Retina (tissue), 1 donor: ENCODE data around the gene DLGAP3.
A peak's percentile ranks its signal among the peaks of the same experiment; 100 is the strongest.

Experiments used
- DNase-seq: peaks from one replicate; pipeline ENCODE4 v3.0.0-alpha.2; 2016

Gene DLGAP3

DNA sequence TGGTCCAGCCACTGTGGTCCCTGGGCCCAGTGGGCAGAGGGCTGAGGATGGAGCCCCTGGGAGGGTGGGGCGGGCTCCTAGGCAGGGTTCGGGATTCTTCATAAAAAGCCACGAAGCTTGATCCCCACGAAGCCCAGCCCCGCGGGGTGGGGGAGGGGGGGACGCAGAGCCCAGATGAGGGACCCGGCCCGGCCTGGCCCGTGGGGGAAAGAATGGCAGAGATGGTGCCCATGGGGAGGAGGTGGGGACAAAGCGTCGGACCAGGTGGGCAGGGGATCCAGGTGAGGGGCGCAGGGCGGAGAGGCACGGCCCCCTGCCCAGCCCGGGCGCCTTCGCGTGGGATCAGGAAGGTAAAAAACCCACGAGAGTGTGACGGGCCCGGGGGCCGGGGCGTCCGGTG, 63.9 kb downstream of the DLGAP3 start:
- DNase-seq: no peak

DNA sequence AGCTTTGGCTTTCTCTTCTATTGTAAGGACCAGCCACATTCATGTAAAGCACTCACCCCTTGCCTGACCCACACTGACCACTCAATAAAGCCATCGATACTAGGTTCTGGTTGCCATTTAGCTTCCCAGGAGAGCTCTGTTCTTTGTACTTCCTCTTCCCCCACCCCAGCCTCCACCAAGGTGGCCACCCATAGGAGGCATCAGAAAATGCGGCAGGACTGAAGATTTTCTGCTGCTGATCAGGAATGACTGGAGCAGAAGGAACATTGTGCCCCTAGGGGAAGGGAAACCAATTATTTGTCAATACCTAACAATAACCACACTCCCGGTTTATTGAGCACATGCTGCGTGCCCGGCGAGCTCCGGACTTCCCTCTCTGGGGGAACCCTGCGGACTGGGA, 64.7 kb downstream of the DLGAP3 start:
- no peak for DNase-seq

DNA sequence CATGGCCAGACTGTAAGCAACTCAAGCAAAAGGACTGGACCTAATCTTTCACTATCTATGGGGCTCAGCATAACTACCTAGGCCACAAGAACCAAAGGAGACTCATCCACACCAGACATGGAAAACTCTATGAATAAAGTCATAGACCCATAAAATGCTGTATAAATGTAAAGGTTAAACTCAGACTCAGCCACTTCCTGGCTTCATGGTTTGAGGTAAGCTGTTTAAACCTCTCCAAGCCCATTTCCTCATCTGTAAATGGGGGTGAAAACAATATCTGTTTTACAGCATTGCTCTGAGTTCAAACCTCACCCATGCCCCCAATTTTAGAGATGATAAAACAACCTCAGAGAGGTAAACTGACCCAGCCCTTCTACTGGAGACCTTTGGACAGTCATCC, 65.9 kb downstream of the DLGAP3 start:
- no peak for DNase-seq

DNA sequence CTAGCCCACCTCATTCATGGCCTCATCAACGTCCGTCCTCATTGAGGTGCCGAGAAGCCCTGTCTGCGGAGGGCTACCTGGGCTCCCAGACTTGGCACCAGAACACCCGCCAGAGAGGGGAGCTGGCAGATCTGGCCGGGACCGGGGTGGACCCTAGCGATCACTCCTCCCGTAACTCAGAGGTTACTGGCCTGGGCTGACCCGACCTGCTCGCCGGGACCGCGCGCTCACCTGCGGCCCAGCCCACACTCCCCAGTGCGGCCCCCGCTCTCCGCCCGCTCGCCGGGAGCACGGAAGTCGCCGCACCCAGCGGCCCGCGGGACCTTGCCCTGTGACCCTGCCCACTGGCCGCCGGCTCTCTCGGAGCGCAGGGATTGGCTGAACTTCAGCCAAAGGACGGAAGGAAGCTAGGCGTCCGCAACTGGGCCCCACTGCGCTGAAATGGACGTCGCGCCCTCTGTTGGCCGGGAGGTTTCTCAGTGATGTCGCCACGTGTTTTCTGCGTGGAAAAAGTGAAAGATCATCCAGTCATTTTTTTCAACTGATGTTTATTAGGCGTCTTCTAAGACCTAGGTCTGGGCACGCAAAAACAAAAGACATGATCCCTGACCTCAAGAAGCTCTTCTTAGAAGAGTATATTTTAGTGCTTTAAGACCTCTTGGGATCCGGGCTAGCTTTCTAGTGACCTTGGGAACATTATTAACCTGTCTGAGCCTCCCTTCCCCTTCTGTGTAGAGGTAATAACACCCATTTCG, 69.8 kb downstream of the DLGAP3 start, which contains the start of gene SMIM12:
TSS of gene SMIM12 (minus strand) at position 304 of the 755 bp plus-strand sequence. CDS start 3,772 bp downstream, outside the sequence.
- DNase-seq: peak; percentile 91

DNA sequence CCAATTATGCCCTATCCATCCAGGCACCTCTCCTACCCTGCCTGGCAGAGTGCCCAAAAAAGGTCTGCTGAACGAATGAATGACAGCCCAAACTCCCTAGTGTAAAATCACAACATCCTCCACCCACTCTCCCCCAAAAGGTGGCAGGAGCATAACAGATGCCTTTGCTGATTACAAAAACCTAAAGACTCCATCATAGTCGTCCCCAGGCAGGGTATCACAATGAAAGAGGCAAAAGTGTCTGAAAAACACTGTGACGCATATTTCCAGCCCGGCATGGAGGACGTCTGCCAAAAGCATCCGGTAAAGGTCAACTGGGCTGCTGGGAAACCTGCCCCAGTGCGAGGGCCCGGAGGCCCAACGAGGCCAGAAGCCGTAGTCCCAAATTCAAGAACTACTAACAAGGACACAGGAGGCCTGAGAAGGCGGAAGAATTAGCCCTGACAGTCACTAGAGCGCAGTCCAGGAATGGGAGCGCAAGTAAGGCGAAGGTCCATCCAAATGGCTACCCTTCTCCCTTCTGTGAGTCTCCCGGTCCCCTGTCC, 70.5 kb downstream of the DLGAP3 start:
- no peak for DNase-seq

DNA sequence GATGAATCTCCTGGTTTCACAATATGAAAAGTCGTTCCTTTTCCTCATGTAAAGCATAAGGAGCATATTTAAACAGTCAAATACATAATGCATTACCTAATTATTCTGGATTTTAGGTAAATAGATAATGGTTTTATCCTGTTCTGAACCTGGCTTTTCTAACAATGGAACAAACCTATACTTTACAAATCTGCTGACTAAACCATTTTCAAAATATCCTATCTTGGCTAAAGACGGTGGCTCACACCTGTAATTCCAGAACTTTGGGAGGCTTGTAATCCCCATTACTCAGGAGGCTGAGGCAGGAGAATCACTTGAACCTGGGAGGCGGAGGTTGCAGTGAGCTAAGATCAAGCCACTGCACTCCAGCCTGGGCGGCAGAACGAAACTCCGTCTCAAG, 72.8 kb downstream of the DLGAP3 start:
- DNase-seq: no peak

DNA sequence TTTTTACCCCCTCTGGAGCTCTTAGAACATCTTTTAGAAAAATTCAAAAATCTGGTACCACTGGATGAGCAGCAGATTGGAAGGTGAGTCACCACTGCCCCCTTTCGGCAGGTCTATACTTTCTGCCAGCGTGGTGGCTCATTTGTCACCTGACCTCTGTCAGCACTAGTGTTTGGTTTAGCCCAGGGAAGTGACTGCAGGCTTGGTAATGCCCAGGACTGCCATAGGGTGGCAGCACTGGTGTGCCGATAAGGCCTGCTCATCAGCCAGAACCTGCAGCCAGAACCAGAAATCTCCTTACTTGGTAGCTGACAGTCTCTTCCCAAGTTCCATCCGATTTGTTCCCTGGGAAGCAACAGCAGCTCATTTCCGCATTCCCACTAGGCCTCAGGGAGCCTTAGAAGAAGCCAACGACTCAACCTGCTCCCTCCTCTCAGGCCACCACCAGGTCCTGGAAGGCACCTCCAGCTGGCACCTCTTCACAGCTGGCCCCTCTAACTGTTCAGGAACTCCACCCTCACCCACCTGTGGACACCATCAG, 76.7 kb downstream of the DLGAP3 start:
- peak; percentile 86 for DNase-seq

DNA sequence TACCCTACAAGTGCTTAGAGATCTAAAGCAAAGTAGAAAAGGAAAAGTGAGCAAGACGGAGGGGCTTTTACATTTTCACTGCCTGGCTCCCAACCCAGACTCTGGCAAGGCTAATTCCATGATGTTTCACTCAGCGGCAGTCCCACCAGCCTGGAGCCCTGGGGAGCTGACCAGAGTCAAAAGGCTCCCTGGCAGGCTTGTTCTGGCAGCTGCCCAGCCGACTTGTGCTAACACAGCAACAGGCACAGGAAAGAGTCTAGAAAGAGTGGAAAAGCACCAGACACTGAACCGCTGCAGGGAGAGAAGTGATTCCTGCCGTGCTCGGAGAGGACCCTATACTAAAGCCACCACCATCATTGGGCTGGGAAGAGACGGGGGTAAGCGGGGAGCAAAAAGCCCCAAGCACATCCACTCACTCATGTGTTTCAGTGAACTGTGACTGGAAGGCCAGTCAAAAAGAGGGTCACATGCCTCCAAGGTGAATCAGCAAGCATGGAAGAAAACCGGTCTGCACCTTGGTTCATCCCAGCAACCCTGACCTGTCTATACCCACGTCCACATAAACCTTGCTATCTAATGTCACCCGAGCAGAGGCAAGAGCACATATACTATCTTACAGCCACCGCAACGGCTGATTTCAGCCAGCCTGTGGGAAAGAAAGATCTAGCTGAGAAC, 77.9 kb downstream of the DLGAP3 start:
- no peak for DNase-seq

DNA sequence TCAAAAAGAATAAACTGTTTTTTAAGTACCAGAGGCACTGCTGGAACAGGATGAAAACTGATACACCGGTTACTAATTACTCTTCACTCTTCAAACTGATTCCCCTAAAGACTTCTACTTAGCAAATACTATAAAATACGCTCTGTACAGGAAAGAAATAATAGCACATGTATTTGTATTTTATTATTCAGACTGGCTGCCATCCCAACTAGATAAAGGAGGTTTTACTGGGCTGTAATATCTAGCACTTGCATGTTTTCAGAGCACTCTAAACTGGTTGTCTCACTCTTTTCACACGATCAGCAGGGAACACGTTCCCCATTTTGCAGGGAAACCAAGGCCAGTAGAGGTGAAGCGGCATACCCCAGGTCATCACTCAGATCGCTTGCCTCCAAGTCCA, 79.1 kb downstream of the DLGAP3 start:
- no peak for DNase-seq

DNA sequence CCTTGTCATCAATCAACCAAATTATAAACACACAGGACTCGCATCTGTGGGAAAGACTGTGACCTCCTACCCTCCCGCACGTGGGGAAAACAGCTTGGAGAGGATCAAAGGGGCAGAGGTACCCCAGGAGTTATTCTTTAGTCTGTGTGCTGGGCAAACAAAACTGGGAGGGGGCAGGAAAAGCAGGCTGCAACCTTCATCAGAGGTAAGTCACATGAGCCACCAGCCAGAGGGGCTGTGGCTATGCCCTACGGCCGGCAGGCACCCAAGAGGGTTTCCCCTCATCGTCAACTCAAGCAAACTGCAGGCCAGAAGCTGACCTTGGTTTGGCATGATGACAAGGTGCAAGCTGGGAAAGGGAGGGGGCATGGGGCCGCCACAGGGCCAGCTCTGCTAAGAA, 82.4 kb downstream of the DLGAP3 start:
- no peak for DNase-seq

DNA sequence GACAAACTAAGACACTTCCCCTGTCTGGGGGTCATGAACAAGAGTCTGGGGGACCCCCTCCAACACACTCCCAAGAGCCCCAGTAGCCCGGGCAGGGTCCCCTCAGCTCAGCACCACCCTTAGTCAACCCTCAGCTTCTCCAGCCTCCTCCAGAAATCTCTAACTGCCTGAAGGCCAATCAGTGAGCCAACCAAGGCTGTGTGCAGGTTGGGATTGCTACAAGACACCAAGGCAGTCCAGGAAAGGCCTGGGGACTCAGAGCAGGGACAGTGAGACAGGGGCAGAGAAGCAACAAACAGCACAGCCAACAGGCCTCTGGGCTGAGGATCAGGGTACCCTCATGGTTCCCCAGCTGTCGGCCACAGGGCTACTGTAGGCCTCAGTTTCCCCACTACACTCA, 83.2 kb downstream of the DLGAP3 start:
- DNase-seq: no peak

DNA sequence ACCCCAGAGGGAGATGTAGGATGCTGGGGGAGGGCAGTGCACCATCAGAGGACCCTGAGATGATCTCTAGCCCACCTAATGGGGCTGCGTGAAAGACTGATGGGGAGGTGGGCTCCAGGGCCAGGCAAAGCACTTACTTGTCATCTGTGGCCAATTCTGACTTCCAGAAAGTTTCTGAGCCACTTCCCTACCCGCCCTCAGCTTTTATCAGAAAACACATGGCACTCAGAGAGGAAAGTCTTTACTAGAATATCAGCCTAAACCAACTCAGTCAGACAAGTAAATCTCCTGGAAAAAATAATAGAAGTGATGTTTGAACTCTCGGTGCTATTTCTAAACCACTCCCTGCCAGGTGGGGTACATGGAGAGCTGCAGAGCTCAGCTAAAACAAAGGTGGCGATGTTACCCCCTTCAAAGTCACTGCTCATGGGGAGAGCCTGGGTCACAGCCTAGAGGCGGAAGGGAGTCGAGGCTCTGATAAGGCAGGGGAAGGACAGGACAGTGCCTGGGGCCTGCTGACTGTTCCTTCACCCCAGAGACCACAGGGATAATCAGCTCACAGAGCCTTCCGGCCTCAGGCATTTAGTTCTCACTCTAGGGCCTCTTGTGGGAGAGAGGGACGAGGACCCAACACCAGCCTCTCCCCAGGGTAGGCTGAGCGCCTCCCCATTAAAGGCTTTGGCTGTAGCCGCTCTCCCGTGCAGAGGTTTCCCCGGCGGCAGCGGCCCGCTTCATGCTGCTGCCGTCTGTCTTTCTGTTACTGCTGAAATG, 84.1 kb downstream of the DLGAP3 start:
- no peak for DNase-seq

DNA sequence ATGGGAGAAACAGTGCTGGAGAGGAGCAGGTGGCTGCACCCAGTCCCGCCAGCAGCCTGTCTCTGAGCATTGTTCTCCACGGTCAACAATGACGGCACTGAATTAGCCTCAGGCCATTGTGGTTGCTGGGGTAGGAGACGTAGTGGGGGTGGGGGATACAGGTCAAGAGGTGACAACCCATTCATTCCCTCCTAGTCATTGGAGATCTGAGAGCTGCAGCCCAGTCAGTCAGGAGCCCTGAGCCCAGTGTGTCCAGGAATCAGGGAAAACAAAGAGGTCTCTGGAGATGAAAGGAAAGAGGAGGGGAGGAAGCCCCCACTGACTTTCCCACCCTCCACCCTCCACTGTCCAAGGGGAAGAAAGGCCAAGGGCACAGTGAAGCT, 85.2 kb downstream of the DLGAP3 start:
- DNase-seq: no peak

DNA sequence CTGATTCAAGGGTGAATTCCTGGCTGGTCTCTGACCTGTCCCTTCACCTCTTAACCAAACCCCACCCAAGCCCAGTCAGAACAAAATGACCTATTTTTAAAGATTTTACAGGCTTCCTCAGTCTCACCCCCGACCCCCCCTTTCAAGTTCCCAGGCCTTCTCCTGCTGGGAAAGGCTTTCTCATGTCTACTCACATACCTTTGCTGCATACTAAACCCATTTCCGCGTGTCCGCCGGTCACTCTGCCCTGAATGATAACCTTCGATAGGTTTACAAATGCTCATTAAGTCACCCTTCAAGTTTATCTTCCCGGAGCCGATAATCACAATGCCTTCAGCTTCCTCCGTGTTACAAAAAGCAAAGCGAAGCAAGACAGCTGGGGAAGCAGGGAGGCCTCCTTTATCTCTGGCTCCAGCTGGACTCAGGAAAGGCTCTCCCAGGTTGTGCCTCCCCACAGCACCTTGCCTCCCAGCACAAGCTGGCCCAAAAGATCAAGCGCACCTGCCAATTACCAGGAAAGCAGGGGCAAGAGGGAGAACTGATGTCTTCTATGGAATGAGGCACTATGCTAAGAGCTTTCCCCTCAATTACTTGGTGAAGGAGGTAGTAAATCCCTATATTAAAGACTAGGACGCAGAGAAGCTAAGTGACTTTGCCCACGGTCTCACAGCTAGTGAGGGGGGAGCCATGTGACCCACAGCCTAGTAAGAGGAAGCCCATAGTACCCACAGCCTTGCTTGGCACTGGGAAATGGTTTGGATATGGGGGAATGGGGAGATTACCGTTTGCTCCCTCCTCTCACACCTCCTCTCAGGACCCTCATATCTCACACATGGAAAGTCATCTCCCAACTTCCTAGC, 85.8 kb downstream of the DLGAP3 start:
- DNase-seq: no peak

DNA sequence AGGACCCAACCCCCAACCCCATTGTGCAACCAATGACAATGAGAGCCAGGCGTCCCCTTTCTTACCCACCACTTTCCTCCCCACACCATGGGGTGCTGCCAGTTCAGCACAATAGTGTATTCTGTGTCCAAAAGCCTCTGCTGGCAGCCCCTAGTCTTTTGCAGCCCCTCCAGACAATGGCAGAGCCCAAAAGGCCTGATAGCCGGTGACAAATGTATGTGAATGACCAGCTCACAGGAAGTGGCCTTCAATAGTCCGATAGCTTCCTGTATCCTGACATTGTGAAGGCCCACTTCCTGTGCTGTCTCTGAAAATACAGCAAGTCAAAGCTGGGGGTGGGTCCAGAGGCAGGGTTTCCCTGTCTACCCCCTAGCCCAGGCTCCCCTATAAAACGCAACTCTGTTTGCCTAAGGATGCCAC, 86.5 kb downstream of the DLGAP3 start:
- no peak for DNase-seq

DNA sequence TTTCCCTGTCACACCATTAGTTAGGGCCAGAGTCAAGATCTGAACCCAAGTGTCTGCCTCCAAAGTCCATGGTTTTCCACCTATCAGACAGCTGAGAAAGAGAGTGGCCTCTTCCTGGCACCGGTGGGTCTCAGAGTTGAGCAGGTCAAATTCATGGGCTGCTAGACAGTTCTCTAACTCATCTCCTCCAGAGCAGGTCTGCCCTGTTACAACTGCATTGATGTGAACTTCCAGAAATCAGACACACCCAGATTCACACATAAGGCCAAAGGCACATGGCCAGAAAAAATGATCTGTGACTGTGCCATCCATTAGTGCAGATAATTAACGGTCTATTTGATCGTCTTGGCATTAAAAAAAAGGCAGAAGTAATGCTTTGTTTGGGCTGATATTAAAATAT, 87.4 kb downstream of the DLGAP3 start:
- DNase-seq: no peak

DNA sequence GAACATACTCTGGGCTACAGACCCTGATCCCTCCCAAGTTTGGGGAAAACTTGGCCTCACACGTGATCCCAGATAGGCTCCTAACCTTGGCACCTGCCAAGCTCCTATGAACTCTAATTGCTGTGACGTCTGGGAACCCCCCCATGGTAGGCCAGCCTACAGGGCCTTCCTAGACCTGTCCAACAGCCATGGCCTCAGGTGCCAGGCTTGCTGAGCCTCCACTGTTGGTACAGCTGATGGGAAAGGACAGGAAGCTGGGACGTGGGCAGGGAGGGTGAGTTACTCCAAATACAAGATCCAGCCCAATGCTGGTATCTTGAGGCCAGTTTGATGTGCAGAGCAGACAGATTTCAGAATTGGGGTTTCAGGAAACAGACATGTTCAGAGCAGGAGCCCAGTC, 89.0 kb downstream of the DLGAP3 start:
- no peak for DNase-seq

DNA sequence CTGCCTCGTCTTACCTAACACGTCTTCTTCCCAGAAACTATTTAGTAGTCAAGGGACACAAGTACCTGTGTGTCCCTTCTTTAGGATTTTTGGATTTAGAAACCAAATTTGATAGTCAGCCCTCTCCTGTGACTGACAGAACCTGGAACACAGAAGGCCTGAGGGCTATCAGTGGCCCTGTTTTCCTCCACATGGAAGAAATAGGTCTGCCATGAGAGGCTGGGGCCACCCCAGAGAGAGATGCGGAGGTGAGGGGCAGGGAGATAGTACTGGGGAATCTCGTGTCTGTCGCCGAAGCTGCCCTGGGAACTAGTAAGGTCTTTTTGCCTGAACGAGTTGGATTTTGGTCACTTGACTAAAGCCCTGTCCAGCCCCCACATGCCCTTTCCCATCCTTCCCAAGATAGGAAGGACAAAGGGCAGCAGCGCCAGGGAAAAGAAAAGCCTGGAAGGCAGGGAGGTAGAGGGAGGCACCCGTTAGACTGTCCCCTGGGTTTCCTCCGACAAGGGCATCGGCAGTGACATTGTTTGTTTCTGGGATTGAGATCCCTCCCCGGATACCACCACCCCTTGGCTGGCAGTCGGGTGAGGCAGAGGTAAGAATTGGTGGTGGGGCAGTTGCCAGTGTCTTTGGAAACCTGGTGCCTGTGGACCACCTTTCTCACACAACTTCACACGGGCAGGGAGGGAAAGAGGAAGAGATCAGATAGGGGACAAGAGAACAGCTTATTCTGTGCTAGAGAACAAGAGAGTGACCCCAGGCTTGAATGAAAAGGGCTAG, 89.7 kb downstream of the DLGAP3 start:
- DNase-seq: no peak

DNA sequence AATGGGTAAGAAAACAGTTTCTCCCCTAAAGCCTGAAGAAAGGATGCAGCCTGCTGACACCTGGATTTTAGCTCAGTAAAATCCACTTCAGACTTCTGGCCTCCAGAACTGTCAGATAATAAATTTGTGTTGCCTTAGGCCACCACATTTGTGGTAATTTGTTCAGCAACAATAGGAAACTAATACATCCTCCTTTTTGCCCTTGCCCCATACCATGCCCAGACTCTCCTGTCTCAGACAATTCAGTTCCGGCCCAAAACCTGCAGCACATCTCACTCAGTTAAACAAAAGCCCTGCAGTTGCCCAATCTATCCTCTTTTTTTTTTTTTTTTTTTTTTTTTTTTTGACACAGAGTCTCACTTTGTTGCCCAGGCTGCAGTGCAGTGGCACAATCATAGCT, 95.7 kb downstream of the DLGAP3 start:
- DNase-seq: no peak

DNA sequence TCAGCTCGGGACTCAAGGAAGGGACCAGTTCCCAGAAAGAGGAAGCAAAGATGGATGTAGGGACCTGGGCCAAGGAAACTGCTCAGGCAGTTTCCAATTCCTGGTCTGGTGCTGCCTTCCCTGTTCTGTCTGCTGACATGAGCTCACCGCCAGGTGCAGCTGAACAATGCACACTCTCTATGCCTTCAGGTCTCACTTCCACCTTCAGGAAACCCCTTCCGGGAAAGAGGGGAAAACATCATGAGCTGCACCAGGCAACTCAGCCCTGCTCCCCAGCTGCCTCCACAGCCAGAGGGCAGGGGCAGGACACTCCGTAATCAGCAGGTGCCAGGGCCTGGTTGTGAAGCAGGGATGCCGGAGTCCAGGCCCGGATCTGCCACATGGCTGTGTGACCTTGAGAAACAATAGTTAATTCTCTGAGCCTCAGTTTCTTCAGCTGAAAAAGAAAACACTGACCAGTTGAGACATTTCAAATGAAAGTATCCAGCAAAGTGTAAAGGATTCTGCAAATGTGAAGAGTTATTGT, 97.7 kb downstream of the DLGAP3 start:
- no peak for DNase-seq

DNA sequence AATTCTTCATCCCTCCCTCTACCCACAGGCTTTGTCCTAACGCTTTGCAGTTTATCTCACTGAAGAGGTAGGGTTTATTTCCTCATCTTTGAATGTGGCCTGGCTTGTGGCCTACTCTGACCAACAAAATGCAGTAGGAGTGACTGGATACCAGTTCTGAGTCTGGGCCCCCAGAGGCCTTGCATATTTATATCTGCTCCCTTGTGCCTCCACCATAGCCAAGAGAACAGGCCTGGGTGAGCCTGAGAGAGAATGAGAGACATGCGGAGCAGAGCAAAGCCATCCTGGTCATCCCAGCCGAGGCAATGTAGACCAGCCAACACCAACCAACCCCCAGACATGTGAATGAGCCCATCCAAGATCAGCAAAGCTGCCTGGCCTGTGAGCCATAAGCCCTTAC, 100.2 kb downstream of the DLGAP3 start:
- DNase-seq: no peak
